ENCODE data around the gene MTA2. TPM values are rescaled to one million over a fixed set of nuclear protein-coding genes. Genes with fewer than 3 reads are reported as not detected.

The MTA2 gene
- total RNA-seq, 1 donor from 2014 or later: 157 TPM

DNA sequence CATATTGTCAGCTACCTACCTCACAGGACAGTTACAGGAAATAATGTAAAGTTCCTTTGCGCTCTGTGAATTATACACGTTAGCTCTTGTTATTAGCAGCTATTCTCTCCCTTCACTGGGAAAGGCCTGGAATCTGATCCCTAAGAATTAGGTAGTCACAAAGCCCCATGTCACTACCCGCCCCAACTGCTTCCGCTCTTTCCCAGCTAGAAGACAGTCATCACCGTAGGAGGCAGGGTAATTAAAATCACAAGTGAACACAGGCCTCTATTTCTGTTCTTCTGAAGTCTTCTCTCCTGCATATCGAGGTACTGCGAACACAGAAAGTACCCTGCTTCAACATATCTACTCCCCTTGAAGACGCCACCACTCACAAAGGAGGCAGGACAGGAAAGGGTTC is 42.5 kb downstream of the MTA2 start:
- peaks cover 15% of the 10 kb centered on the region for H3K36me3 Mint-ChIP-seq (ENCODE audit: low read depth, unreplicated experiment)
- no peaks in the 10 kb centered on the region for H3K9me3 Mint-ChIP-seq (ENCODE audit: unreplicated experiment)
- DNase-seq (ENCODE audit: low spot score): no peak
- TF ChIP-seq, protein P1, sequence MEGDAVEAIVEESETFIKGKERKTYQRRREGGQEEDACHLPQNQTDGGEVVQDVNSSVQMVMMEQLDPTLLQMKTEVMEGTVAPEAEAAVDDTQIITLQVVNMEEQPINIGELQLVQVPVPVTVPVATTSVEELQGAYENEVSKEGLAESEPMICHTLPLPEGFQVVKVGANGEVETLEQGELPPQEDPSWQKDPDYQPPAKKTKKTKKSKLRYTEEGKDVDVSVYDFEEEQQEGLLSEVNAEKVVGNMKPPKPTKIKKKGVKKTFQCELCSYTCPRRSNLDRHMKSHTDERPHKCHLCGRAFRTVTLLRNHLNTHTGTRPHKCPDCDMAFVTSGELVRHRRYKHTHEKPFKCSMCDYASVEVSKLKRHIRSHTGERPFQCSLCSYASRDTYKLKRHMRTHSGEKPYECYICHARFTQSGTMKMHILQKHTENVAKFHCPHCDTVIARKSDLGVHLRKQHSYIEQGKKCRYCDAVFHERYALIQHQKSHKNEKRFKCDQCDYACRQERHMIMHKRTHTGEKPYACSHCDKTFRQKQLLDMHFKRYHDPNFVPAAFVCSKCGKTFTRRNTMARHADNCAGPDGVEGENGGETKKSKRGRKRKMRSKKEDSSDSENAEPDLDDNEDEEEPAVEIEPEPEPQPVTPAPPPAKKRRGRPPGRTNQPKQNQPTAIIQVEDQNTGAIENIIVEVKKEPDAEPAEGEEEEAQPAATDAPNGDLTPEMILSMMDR (IDR thresholded peaks at IDR 0.05; ENCODE audit: unreplicated experiment): no peak
- no peak overlapping the region for H3K4me3 Mint-ChIP-seq (ENCODE audit: unreplicated experiment)
- peaks cover 42% of the 10 kb centered on the region for H3K4me1 Mint-ChIP-seq (ENCODE audit: unreplicated experiment)
- H3K27ac Mint-ChIP-seq (ENCODE audit: unreplicated experiment): peak overlapping the region; percentile 21
- peaks cover 18% of the 10 kb centered on the region for H3K27me3 Mint-ChIP-seq (ENCODE audit: unreplicated experiment)

- TF ChIP-seq, protein P1 (IDR thresholded peaks at IDR 0.05; ENCODE audit: unreplicated experiment): no peak
- H3K27ac Mint-ChIP-seq (ENCODE audit: unreplicated experiment): peak overlapping the region; percentile 18
- peaks cover 15% of the 10 kb centered on the region for H3K36me3 Mint-ChIP-seq (ENCODE audit: low read depth, unreplicated experiment)
These were observed 43.0 kb downstream of the MTA2 start for GRCh38 chr11:62558669-62559068.

DNA sequence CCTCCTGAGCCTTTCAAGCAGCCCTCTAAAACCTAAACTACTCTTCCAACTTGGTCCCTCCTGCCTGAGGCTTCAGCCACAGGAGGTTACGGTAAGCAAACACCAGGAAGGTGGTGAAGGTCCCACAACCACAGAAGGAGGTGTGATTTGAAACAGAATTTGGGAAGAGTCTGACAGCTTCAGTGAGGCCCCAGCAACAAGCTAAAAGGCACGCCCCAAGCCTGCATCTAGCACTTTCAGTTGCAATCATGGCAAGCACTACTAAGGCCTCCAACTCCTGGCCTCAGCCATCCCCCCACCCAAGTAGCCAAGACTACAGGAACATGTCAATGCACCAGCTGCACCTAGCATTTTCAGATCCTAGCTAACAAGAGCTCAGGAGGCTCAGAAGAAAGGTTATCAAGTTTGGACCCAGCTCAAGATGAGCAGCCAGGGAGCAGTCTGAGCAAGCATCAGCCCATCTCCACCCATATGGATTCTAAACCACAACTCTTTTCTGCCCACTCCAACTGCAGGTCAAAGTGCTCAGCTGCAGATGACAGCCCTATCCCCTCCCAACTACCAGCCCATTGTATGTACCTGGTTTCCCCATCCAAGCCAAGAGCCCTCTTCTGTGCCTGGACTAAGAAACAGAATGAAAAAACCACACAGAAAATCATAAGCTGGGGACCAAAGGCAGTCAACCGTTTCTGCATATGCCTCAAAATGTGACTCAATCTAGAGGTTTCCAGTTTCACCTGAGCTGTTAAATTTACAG is 44.6 kb downstream of the MTA2 start:
- peak overlapping the region; percentile 94 for H3K27ac Mint-ChIP-seq (ENCODE audit: unreplicated experiment)
- H3K4me3 Mint-ChIP-seq (ENCODE audit: unreplicated experiment): peak overlapping the region; percentile 60
- H3K4me1 Mint-ChIP-seq (ENCODE audit: unreplicated experiment): peaks cover 59% of the 10 kb centered on the region
- peaks cover 22% of the 10 kb centered on the region for H3K27me3 Mint-ChIP-seq (ENCODE audit: unreplicated experiment)
- no peak for DNase-seq (ENCODE audit: low spot score)
- no peaks in the 10 kb centered on the region for H3K9me3 Mint-ChIP-seq (ENCODE audit: unreplicated experiment)
- peaks cover 19% of the 10 kb centered on the region for H3K36me3 Mint-ChIP-seq (ENCODE audit: low read depth, unreplicated experiment)
- TF ChIP-seq, protein P1 (IDR thresholded peaks at IDR 0.05; ENCODE audit: unreplicated experiment): no peak

More at GRCh38 chr11:62558669-62559068, 43.0 kb downstream of the MTA2 start:
- Mint-ChIP-seq H3K4me1 (ENCODE audit: unreplicated experiment) (peaks cover 47% of the 10 kb centered on the region), H3K4me3 (ENCODE audit: unreplicated experiment) (no peak overlapping the region), H3K27me3 (ENCODE audit: unreplicated experiment) (peaks cover 20% of the 10 kb centered on the region), H3K9me3 (ENCODE audit: unreplicated experiment) (no peaks in the 10 kb centered on the region)
- no peak for DNase-seq (ENCODE audit: low spot score)

DNA sequence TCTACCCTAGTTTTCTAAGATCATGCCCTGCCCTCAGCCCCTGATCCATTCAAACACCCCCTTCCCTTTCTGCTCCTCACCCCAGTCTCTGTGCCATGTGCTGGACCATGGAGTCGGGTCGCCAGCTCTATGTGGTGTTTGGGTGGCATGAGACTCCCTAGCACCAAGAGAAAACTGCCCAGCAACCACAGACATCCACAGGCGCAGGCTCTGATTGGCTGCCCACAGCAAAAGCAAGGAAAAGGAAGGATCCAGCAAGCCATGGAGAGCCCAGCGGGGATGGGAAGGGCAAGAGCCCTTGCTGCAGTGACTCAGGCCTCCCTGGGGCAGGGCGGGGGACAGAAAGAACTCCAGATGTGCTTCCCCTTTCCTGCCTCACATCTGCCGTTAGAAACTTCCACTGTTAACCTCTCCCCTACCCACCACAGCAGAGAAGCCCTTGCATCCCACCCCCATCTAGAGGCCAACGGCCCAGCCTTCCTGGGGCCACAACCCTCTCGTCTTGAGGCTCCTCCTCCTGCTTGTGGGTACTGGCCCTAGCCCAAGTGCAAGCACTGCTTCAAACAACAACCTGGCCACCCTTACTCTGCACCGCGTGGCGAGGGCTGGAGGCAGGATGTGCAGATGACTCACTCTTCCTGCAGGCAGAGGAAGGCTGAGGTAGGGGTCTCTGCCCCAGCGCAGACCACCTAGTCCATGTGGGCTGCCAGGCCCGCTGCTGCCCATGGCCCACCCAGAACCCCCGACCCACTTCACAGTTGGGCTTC is 45.4 kb downstream of the MTA2 start:
- Mint-ChIP-seq H3K36me3 (ENCODE audit: low read depth, unreplicated experiment) (peaks cover 16% of the 10 kb centered on the region), H3K4me1 (ENCODE audit: unreplicated experiment) (peaks cover 57% of the 10 kb centered on the region), H3K9me3 (ENCODE audit: unreplicated experiment) (no peaks in the 10 kb centered on the region), H3K27me3 (ENCODE audit: unreplicated experiment) (peaks cover 22% of the 10 kb centered on the region), H3K27ac (ENCODE audit: unreplicated experiment) (peak overlapping the region; percentile 94), H3K4me3 (ENCODE audit: unreplicated experiment) (peak overlapping the region; percentile 62)
- DNase-seq (ENCODE audit: low spot score): peak; percentile 61
- TF ChIP-seq, protein P1 (IDR thresholded peaks at IDR 0.05; ENCODE audit: unreplicated experiment): no peak

Measured in endothelial cell (in vitro differentiated cells).